GM23338 (cell line): Measurements from ENCODE around the gene NKX2-1.
"Not testable (repeated sequence)": the region's sequence is repeated elsewhere in the genome, so short reads cannot be mapped to it uniquely, and the experiment has no call there.

Experiments used
- CREB1 ChIP-seq: fragments of 250-450 bp; sonication (Bioruptor Pico); IDR thresholded peaks from 2 replicates; pipeline ENCODE4 v1.5.0; 2020; ENCODE audit warnings: low read depth, mild to moderate bottlenecking, moderate library complexity
- CTCF ChIP-seq, 2 experiments: fragments of 200-600 bp in 1 of 2; sonication (generic) in 1 of 2; conservative IDR thresholded peaks; 2 replicates each; pipeline versions ENCODE4 v1.5.1 to v1.6.1; 2016 to 2017; ENCODE audit warnings: antibody characterized with exemption in 2 of 2, low read depth in 2 of 2, mild to moderate bottlenecking in 2 of 2, moderate library complexity in 1 of 2
- ETS1 ChIP-seq: IDR thresholded peaks from 2 replicates; pipeline ENCODE4 v1.6.1; 2016; ENCODE audit warnings: antibody characterized with exemption
- EZH2 ChIP-seq: fragments of 200-600 bp; sonication (generic); IDR thresholded peaks from one replicate; pipeline ENCODE4 v1.8.0; 2017; ENCODE audit warnings: antibody characterized with exemption, mild to moderate bottlenecking, low read depth; ENCODE audit not compliant: unreplicated experiment
- EZH2phosphoT487 ChIP-seq: fragments of 200-600 bp; sonication (generic); IDR thresholded peaks from one replicate; pipeline ENCODE4 v1.8.1; 2018; ENCODE audit warnings: antibody characterized with exemption; ENCODE audit not compliant: unreplicated experiment
- JUNB ChIP-seq: IDR thresholded peaks from one replicate; pipeline ENCODE4 v1.6.1; 2016; ENCODE audit warnings: antibody characterized with exemption; ENCODE audit not compliant: unreplicated experiment
- NANOG ChIP-seq: IDR thresholded peaks from 2 replicates; pipeline ENCODE4 v1.6.1; 2016; ENCODE audit warnings: antibody characterized with exemption, borderline replicate concordance
- POLR2AphosphoS5 ChIP-seq: IDR thresholded peaks from 2 replicates; pipeline ENCODE4 v1.6.1; 2016; ENCODE audit warnings: antibody characterized with exemption, low read depth
- REST ChIP-seq: IDR thresholded peaks from one replicate; pipeline ENCODE4 v1.6.1; 2018; ENCODE audit warnings: antibody characterized with exemption; ENCODE audit not compliant: unreplicated experiment
- STAT1 ChIP-seq: IDR thresholded peaks from one replicate; pipeline ENCODE4 v1.6.1; 2016; ENCODE audit warnings: antibody characterized with exemption; ENCODE audit not compliant: unreplicated experiment
- ZNF114 ChIP-seq: fragments of 250-450 bp; sonication (Bioruptor Pico); IDR thresholded peaks from 2 replicates; pipeline ENCODE4 v1.5.0; 2020; ENCODE audit warnings: mild to moderate bottlenecking, moderate library complexity
- ZNF462 ChIP-seq: fragments of 250-450 bp; sonication (Bioruptor Pico); IDR thresholded peaks from 2 replicates; pipeline ENCODE4 v1.5.0; 2020; ENCODE audit warnings: mild to moderate bottlenecking, moderate library complexity

- not testable (repeated sequence) for TF ChIP-seq CTCF (conservative IDR thresholded peaks at IDR 0.05; ENCODE audit: low read depth in 2 of 2); ETS1; JUNB; EZH2; REST; POLR2AphosphoS5; EZH2phosphoT487; NANOG; CREB1 (CRISPR knock-in tag); ZNF114 (CRISPR knock-in tag); ZNF462 (CRISPR knock-in tag); STAT1
Observed at GRCh38 chr14:36476061-36476460, 44.0 kb downstream of the NKX2-1 start.
